HG03521 (cell line): ENCODE measurements around the gene IGF1R.

Source experiments
- ATAC-seq: cut with Tn5 transposase; IDR thresholded peaks from one replicate; pipeline ENCODE4 v1.9.1; 2021; ENCODE audit warnings: mild to moderate bottlenecking, moderate library complexity; ENCODE audit not compliant: unreplicated experiment

IGF1R gene

DNA sequence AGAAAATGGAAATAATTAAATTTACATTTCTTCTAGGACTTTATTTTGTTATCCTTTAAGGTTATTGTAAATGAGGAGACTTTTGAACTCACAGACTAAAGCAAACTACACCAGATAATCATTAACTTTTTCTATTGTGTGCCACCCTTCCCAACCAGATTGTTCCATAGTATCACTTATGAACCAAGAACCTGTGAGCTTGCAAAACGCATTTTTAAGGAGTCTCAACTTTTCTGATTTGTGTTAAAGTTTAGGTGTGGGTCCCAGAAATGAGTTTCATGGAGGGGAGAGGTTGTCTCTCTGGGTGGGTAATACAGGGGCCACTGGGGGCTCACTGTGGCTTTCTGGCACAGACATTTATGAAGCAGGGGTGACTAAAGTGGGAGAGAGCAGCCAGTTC is 75.7 kb downstream of the IGF1R start:
- no peak for ATAC-seq

DNA sequence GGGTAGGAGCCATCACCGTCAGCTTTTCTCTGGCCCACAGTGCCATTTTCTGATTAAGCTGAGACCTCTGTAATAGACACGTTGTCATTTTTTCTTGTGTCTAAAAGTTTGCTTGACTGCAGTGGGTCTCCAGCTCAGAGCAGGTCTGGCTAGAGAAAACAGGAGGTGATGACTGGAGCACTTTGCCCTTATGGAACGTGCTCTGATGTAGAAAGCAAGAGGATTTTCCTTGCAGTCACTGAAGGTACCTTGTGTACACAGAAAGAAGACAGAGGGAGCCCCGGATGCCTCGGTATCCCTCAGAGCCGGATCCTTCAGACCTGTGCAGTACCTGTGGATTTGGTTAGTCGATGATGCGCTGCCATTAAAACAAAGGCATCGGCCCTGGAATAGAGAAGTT is 76.2 kb downstream of the IGF1R start:
- ATAC-seq, result no peak

DNA sequence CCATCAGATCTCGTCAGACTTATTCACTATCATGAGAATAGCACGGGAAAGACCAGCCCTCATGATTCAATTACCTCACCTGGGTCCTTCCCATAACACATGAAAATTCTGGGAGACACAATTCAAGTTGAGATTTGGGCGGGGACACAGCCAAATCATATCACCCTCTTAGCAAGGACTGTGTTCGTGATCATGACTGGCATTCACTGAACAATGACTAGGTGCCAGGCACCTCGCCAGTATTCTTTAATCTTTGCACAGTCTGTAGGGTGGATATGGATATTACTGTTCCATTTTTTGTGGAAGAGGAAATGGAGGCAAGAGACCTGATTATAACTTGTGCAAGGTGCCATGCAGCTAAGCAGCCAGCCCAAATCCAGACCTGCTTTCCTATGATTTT is 77.5 kb downstream of the IGF1R start:
- ATAC-seq, result no peak

DNA sequence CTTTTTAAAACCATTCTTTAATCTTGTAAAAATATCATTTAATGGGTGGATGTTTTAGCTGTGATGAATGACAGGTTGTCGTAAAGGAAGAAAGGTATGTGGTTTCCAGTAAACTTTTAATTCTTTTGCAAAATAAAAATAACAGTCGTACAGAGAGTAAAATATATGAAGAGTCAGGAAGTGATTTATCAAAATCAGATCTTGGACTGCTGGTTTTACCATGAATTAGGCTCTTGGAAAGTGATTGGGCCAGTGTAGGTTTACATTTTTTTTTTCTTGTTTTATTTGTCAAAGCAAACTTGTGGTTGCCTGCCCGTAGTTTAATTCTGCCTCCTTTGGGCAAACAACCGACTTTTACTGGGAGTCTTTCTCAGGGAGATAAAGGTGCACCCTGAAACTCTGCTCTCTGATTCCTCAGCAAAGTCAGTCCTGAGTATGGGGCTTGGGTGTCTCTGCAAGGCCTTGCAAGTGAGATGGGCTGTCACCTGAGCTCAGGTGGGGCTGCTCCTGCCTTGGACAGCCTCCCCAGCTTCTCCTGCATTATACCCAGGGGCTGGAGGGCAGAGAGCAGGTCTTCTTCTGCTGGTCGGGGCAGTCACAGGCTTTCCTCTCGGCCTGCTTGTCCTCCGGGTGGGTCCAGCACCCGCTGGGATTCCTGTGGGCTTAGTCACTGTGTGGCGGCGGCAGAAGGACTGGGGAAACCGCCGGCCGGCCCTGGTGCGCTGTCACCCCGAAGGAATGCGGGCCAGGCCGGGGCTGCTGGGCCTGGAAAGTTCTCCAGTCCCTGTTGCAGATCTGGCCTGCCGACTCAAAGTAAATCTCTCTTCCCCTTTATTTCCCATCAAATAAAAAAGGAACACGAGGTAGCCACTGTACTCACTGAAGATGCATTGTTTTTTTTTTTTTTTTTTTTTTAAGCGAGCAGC is 79.0 kb downstream of the IGF1R start:
- ATAC-seq, result no peak

DNA sequence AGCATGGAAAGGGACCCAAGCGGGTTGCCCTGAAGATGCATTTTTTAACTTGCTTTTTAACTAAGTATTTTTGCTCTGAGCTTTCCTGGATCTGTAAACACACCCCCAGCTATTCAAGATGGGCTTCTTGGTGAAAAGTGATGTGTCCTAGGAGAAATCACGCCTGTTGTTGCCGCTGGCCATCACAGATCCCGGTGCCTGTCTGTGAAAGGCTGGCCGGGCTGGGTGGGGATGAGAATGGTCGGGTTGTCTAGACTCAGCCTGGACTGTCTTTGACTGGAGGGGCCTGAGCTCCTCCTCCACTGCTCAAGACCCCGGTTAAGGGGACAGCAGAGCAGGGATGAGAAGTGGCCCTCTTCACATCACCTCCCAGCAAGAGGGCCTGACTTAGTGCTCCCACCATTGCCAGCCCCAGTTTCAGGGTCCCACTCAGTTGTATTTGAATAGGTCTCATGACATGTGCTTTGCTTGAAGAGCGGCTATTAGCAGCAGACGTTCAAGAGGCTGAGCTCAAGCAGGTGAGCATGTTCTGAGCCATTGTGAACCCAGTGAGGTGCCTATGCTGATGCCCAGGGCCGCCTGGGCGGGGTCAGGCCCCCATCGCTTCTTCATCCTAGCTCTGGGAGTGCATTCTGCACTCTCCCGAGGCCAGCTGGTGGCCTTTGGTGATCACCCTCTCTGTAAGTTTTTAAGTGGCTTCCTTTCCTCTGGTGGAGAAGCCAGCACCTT is 79.9 kb downstream of the IGF1R start:
- ATAC-seq, result no peak

DNA sequence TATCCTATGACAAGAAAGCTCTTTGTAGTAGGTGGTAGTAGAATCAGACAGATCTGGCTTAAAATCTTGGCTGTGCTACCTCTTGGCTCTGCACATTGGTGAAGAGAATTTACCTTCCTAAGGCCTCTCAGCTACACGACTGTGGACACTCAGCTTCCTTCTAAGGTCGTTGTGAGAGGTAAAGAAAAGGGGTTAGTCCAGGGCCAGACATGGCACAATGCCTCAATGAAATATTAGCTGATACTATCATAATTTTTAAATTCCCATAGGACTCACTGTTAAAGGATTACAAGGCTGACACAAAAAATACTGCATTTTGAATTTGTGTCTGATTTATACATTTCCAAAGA is 80.4 kb downstream of the IGF1R start:
- no peak for ATAC-seq

DNA sequence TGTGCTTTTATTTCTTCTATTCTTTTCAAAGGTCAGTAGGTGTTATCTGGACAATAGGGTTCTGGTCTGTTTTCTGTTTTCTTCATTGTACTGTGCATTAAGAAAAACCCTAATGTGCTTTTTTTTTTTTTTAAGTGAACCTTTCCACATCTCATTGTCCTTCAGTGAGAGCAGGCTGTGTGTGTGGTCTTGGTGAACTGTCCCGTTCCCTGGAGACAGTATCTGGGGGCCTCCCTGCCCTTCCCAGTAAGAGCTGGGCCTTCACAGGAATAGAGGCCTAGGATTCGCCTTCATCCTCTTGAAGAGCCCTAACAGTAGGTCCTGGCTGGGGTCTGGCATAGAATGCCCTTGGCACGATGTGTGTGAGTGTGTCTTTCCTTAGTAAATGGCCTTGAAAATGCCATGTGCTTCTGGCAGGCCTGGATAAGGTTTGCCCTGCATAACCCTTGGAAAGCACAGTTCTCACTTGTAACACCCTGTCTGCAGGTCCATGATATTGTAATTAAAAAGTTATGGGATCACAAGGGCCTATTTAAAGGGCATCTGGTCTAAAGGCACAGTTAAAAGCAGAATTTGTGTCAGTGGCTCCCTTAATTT is 81.2 kb downstream of the IGF1R start:
- no peak for ATAC-seq

DNA sequence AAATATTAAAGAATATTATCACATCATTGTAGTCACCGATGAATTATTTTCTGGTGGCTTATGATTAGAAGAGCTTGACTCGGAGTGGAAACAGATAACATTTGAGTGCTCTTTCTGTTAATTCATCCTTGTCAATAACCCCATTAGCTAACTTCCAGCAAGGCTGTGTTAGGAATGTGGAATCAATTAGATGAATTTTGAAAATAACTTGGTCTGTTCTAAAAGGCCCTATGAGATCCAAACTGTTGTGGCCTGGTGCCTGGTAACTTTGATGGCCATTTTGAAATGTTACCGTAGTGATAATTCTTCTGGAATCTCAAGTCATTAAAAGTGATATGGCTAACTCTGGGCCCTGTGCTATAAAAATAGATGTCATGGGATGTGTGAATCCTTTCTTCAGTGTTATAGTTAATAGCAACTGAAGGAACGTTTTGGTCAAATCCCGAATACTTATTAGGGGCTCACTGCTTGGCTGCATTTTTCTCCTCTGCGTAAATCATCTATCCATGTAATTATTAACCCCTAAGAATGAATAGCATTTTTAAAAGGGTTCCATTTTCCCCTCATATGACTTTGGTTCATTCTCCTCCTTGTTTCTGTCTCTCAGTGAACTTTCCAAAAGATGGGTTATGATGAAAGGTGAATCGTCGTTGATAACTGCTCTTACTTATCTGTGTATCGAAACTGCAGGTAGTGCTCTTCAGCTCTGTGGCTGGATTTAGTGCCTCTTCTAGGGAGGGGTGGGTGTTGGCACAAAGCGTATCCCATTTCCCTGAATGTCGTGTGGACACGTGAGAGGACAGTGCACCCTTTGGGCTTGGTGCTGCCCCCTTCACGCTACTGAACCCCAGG is 82.7 kb downstream of the IGF1R start:
- no peak for ATAC-seq

DNA sequence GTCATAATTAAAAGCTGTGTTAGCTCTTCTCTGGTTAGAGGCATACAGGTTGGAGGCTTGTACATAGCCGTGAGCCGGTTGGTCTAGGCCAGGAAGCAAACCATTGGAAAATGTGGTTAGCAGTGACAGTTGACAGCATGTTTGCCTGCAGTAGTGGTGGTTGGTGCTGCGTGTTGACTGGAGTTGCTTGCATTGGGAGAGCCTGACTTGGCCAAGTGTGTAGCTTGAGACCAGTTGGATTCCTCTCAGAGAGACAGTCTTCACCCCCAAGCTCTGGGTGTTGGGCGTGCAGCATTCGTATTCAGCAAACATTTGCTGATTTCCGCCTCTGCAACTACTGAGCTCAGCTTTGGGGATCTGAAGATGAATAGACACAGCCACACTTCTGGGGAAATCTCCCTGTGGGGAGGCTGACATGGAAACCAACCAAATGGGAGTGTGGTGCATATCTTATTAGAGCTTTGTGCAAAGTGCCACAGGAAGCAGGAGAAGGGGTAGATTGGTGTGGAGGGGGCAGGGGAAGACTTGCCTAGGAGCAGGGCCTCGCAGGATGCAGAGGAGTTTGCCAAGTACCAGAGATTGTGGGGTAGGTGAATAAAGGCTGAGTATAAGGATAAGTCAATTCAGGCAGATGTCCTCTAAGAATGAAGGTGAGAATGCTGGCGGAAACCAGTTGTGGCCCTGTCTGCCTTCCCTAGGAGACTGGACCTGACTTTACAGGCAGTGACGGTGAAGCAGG is 83.5 kb downstream of the IGF1R start:
- ATAC-seq, result no peak

DNA sequence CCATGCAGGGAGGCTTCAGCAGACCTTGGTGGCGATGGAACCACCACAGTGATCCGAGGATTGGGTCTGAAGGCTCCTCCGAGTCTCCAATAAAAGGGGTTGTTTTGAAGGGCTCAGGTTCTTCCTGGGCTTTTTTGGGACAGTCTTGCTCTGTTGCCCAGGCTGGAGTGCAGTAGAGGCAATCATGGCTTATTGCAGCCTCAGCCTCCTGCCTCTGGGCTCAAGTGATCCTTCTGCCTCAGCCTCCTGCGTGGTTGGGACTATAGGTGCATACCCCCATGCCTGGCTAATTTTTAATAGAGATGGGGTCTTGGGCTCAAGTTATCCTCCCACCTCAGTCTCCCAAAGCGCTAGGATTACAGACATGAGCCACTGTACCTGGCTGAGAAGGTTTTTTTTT is 84.8 kb downstream of the IGF1R start:
- ATAC-seq, result no peak

DNA sequence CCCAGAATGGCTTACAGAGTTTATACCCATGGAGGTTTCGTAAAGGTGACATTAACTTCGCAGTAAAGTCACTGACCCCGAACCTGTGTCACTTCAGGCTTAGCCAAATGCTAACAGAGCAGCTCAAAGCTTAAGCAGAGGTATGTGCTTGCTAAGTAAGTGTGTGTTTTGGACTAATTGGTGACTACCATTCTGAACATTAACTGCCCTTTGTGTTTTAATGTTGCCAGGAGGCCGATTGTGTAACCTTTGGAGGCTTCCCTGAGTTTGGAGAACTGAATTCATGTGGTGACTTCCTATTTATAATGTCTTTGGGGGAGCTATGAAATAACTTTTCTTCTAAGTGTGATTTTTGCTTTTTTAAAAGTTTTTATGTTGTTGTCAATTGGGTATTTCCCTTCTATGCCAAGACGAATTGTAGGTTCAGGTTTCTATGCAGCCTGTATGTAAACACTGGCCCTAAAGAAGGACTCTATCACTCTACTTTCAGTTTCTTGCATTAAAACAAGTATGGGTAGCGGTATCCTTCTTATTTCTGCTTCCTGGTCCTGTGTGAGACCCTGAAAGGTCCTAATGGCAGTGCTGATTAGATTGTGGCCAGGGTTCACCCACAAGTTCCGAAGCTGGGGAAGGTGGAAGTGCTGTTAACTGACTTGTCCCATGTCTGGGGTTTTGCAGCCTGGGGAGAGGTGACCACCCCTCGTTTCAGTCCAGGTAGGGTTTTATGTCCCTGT is 86.3 kb downstream of the IGF1R start:
- ATAC-seq, result no peak

DNA sequence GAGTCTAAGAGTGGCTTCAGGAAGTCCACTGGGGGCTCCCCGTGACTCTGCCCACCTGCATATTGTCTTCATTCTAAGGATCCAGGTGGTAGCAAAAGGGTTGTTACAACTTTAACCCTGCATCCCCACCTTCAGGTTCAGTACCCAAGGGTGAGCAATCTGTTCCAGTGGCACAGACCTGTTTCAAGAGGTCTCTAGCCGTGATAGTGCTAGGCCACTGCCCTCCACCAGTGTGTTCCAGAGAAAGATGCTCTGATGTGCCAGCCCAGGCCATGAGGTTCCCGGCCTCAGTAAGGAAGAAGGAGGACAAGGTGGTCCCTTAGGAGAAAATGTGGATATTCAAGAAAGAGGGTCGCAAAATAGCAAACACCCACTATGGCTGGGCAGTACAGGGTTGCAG is 87.0 kb downstream of the IGF1R start:
- ATAC-seq, result no peak

DNA sequence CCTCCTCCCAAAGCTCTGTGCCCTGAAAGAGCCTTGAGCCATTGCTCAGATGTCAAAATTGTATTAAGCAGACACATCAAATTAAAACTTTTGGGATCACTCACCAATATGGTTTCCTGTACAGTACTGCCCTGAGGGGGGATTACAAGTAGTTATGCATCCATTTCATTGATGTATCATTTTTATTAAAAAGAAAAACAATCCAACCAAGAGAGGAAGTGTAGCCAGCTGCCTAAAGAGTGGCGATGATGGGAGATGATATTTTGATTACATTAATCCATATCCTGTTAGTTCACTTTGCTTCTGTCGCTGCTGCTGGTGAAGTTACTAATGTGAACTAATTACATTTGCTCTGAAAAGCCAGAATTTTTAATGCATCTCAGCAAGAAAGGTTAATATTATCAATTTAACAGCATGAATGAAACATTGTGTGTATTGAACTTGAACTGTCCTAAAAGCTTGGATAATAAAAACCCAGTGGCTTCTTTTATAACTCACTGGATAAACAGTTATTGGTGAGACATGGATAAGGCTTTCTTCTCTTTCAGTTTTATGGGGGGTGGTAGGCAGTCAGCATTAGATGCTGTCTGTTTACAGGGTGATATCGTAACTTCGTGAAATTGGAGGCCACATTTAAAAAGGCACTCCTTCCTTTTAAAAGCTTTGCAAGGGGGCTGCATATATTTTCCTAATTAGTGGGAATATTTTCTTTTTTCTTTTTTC is 87.7 kb downstream of the IGF1R start:
- ATAC-seq, result no peak

DNA sequence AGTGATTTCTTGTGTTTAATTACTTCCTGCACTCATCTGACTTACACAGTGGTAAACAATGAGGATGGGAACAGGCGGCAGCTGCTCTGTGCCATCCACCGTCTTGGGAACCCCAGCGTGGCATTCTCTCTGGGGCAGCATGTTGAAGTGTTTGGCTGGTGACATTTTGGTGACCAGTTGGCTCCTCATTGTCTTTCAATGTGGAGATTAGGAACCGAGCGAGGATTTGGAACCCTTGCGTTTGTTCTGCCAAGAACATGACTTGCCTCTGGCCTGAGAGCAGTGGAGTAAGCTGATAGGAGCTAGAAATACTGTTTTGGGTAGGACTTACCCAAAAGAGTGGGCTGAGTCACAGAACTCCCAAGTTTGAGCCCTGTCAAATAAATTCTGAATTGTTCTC is 88.8 kb downstream of the IGF1R start:
- ATAC-seq, result no peak

DNA sequence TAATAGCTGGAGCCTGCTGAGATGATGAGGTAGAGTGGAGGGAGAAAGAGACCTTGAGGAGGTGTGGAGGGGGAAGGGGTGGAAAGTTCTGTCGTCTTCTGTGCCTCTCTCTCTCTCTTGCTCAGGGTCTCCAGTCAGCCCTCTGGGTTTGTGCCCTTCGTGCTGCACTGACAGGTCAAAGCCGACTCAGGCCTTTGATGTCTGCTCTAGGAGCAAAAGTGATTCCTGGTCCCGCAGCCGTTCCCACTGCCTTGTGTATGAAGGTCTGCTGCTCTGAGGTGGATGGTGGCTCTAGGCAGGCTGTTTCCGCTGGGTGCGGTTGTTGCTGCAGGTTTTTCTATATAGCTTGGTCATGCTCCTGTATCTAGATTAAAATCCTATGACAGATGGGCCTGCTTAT is 89.4 kb downstream of the IGF1R start:
- no peak for ATAC-seq

DNA sequence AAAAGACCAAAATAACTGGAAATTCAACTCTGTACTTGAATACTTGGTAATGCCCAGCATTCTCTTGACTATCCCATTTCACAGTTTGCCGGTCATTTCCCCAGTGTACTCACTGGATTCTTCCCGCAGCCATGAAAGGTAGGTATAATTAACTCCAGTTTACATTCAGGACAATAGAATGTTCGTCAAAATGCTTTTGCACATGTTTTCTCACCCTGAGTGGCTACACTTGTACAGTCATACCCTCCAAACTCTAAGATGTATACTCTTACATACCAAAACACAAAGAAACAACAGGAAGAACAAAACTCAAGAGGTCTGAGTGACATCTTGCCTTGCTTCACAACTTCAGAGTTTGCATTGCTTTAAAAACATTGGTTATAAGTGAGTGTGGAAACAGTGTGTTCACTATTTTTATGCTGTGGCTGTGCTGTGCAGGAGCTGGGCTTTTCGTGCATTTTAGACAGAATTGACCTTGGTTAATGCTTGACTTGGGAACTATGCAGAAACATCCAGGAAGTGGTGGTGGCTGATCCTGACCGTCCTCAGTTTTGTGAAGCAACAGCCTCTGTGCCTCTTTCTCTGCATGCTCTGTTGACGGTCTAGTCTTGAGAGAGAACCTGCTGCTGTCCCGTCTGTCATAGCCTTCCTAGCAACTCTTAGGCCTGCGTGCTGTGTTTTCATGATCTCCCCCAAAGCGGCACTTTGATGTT is 90.5 kb downstream of the IGF1R start:
- no peak for ATAC-seq

DNA sequence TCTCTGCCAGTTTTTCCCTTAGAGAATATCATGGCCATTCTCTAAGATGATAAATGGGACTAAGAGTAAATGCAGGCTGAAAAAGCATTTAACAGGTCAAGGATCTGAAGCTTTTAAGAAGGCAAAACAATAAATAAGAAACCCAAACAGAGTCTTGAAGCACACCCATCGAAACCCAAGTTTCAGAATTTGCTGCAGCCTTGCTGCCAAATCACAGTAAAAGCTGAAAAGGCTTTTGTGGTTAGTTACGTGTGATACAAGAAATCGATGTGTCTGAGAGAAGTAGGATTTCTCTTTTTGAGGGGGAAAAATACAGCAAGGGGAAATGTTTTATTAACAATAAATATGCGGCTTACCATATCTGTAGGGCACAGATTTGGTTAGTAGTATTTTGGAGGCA is 92.0 kb downstream of the IGF1R start:
- ATAC-seq, result no peak

DNA sequence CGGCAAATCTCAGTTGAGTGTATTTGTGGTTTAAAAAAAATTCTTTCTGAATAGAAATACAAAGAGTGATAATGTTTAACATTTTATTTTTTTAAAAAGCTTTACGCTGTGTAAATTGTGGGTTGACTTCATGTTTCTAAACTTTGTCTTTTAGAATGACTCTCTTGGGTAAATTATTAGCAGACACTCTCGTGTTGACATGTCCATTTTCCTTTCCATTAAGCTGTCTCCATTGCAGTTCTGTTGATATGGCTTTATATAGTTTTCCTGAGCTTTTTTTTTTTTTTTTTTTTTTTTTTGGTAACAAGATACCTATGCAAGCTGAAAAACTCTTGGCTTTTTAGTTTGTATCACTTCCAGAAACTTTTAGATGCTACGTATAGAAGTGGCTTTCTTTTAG is 92.6 kb downstream of the IGF1R start:
- ATAC-seq, result no peak
